Activated T-cell treated with anti-CD3 and anti-CD28 coated beads, Interleukin-2, amount 50 U/mL, for 72 hours (primary cell): ENCODE measurements around the gene COPZ2. TPM values are rescaled to one million over a fixed set of nuclear protein-coding genes. Genes with fewer than 3 reads are reported as not detected.
"Not testable (repeated sequence)": the region's sequence is repeated elsewhere in the genome, so short reads cannot be mapped to it uniquely, and the experiment has no call there.

Experiments
- ATAC-seq, 2 donors: fragments of 150-1000 bp; cut with Tn5 transposase; replicated peaks in 1 of 2; 2 replicates each; pipeline ENCODE4 v1.10.0; 2021; ENCODE audit warnings: moderate library complexity in 2 of 2, mild to moderate bottlenecking in 1 of 2
- DNase-seq, 2 donors: peaks; one replicate each; pipeline ENCODE4 v3.0.0; 2021 to 2022; ENCODE audit warnings: mixed read lengths in 1 of 2
- H3K27ac Mint-ChIP-seq: one replicate; pipeline ENCODE4 v1.8.0; 2022; ENCODE audit warnings: mild to moderate bottlenecking, moderate library complexity, mixed read lengths
- H3K27me3 Mint-ChIP-seq: one replicate; pipeline ENCODE4 v1.8.0; 2022; ENCODE audit warnings: low read depth, mixed read lengths
- H3K36me3 Mint-ChIP-seq, 2 donors: one replicate each; pipeline ENCODE4 v1.8.0; 2022; ENCODE audit warnings: mixed read lengths in 2 of 2, mild to moderate bottlenecking in 1 of 2; ENCODE audit not compliant: insufficient read depth in 2 of 2
- H3K4me1 Mint-ChIP-seq: one replicate; pipeline ENCODE4 v1.8.0; 2022; ENCODE audit warnings: low read depth, mixed read lengths
- H3K4me3 Mint-ChIP-seq, 2 donors: one replicate each; pipeline ENCODE4 v1.8.0; 2022; ENCODE audit warnings: mild to moderate bottlenecking in 2 of 2, mixed read lengths in 2 of 2, moderate library complexity in 2 of 2
- H3K9me3 Mint-ChIP-seq, 2 donors: one replicate each; pipeline ENCODE4 v1.8.0; 2022; ENCODE audit warnings: mixed read lengths in 2 of 2
- total RNA-seq, 2 donors: library from RNA; stranded (reverse); gene quantifications; one replicate each; pipeline ENCODE4 v1.2.3, GENCODE V29; 2022

COPZ2 gene
- total RNA-seq, 2 donors from 2014 or later = 11.7 to 14.2 TPM

GRCh38 chr17:47993031-47993564, 44.5 kb downstream of the COPZ2 start:
- Mint-ChIP-seq H3K36me3 (no peaks in the 10 kb centered on the region), H3K4me1 (no peaks in the 10 kb centered on the region), H3K27me3 (no peaks in the 10 kb centered on the region), H3K9me3 (no peaks in the 10 kb centered on the region), H3K4me3 (no peak overlapping the region), H3K27ac (no peak overlapping the region)
- no peak for ATAC-seq
- no peak for DNase-seq

GRCh38 chr17:47992216-47992615, 45.4 kb downstream of the COPZ2 start:
- Mint-ChIP-seq H3K4me3 (no peak overlapping the region), H3K36me3 (no peaks in the 10 kb centered on the region), H3K4me1 (no peaks in the 10 kb centered on the region), H3K27ac (no peak overlapping the region), H3K27me3 (no peaks in the 10 kb centered on the region), H3K9me3 (no peaks in the 10 kb centered on the region)
- no peak for ATAC-seq
- DNase-seq = no peak

GRCh38 chr17:47990962-47991731, 46.5 kb downstream of the COPZ2 start:
- Mint-ChIP-seq H3K4me1 (no peaks in the 10 kb centered on the region), H3K27ac (no peak overlapping the region), H3K4me3 (no peak overlapping the region), H3K9me3 (no peaks in the 10 kb centered on the region), H3K36me3 (no peaks in the 10 kb centered on the region), H3K27me3 (no peaks in the 10 kb centered on the region)
- ATAC-seq (no peak), DNase-seq (no peak)

- Mint-ChIP-seq H3K36me3 (peaks cover 2 to 3% of the 10 kb centered on the region in 2 donors), H3K4me1 (no peaks in the 10 kb centered on the region), H3K9me3 (no peaks in the 10 kb centered on the region), H3K4me3 (no peak overlapping the region), H3K27me3 (no peaks in the 10 kb centered on the region), H3K27ac (no peak overlapping the region)
- DNase-seq (no peak), ATAC-seq (no peak)
Observed at GRCh38 chr17:47989700-47990099, 47.9 kb downstream of the COPZ2 start.

GRCh38 chr17:47989159-47989558, 48.4 kb downstream of the COPZ2 start:
- no peaks in the 10 kb centered on the region for H3K9me3 Mint-ChIP-seq
- no peaks in the 10 kb centered on the region for H3K27me3 Mint-ChIP-seq
- H3K36me3 Mint-ChIP-seq = peaks cover 2 to 3% of the 10 kb centered on the region in 2 donors
- H3K4me3 Mint-ChIP-seq = no peak overlapping the region
- no peak for ATAC-seq
- H3K27ac Mint-ChIP-seq = no peak overlapping the region
- no peak for DNase-seq
- H3K4me1 Mint-ChIP-seq = no peaks in the 10 kb centered on the region

GRCh38 chr17:47988445-47988844, 49.2 kb downstream of the COPZ2 start:
- not testable (repeated sequence) for H3K4me1 Mint-ChIP-seq, H3K9me3 Mint-ChIP-seq, H3K4me3 Mint-ChIP-seq, ATAC-seq, H3K27ac Mint-ChIP-seq, H3K36me3 Mint-ChIP-seq, H3K27me3 Mint-ChIP-seq, DNase-seq

- ATAC-seq = no peak
- Mint-ChIP-seq H3K4me3 (no peak overlapping the region), H3K27me3 (no peaks in the 10 kb centered on the region)
Observed at GRCh38 chr17:47987240-47987835, 50.3 kb downstream of the COPZ2 start.

GRCh38 chr17:47986520-47986919, 51.1 kb downstream of the COPZ2 start:
- Mint-ChIP-seq H3K36me3 (peaks cover 2 to 6% of the 10 kb centered on the region in 2 donors), H3K9me3 (no peaks in the 10 kb centered on the region), H3K27me3 (no peaks in the 10 kb centered on the region), H3K27ac (no peak overlapping the region), H3K4me3 (no peak overlapping the region), H3K4me1 (no peaks in the 10 kb centered on the region)
- DNase-seq (no peak), ATAC-seq (no peak)

More at GRCh38 chr17:47987240-47987835, 50.3 kb downstream of the COPZ2 start:
- no peak for DNase-seq
- Mint-ChIP-seq H3K4me1 (no peaks in the 10 kb centered on the region), H3K27ac (no peak overlapping the region), H3K9me3 (no peaks in the 10 kb centered on the region), H3K36me3 (peaks cover 2 to 6% of the 10 kb centered on the region in 2 donors)

- H3K27me3 Mint-ChIP-seq = no peaks in the 10 kb centered on the region
- H3K36me3 Mint-ChIP-seq = peaks cover 5 to 14% of the 10 kb centered on the region in 2 donors
- no peak for ATAC-seq
- H3K4me3 Mint-ChIP-seq = no peak overlapping the region
- no peaks in the 10 kb centered on the region for H3K4me1 Mint-ChIP-seq
- no peak for DNase-seq
- no peaks in the 10 kb centered on the region for H3K9me3 Mint-ChIP-seq
- no peak overlapping the region for H3K27ac Mint-ChIP-seq
Observed at GRCh38 chr17:47983492-47984223, 53.9 kb downstream of the COPZ2 start.

- no peak for ATAC-seq
- H3K27me3 Mint-ChIP-seq = no peaks in the 10 kb centered on the region
- H3K9me3 Mint-ChIP-seq = no peaks in the 10 kb centered on the region
- H3K4me1 Mint-ChIP-seq = no peaks in the 10 kb centered on the region
- peaks cover 5 to 15% of the 10 kb centered on the region in 2 donors for H3K36me3 Mint-ChIP-seq
- no peak for DNase-seq
- no peak overlapping the region for H3K27ac Mint-ChIP-seq
- H3K4me3 Mint-ChIP-seq = no peak overlapping the region
Observed at GRCh38 chr17:47982645-47983390, 54.8 kb downstream of the COPZ2 start.

- ATAC-seq (no peak), DNase-seq (no peak)
- no peaks in the 10 kb centered on the region for H3K9me3 Mint-ChIP-seq
- peaks cover 5 to 18% of the 10 kb centered on the region in 2 donors for H3K36me3 Mint-ChIP-seq
- no peaks in the 10 kb centered on the region for H3K27me3 Mint-ChIP-seq
- H3K27ac Mint-ChIP-seq = no peak overlapping the region
- H3K4me1 Mint-ChIP-seq = no peaks in the 10 kb centered on the region
- no peak overlapping the region for H3K4me3 Mint-ChIP-seq
Observed at GRCh38 chr17:47982091-47982617, 55.4 kb downstream of the COPZ2 start.

- DNase-seq = no peak
- no peak for ATAC-seq
- no peaks in the 10 kb centered on the region for H3K9me3 Mint-ChIP-seq
- H3K4me3 Mint-ChIP-seq = no peak overlapping the region
- peaks cover 5 to 20% of the 10 kb centered on the region in 2 donors for H3K36me3 Mint-ChIP-seq
- H3K4me1 Mint-ChIP-seq = no peaks in the 10 kb centered on the region
- H3K27me3 Mint-ChIP-seq = no peaks in the 10 kb centered on the region
- H3K27ac Mint-ChIP-seq = no peak overlapping the region
Observed at GRCh38 chr17:47981462-47981861, 56.1 kb downstream of the COPZ2 start.
